ENCODE data around the gene SYNGR3.
A peak's percentile ranks its signal among the peaks of the same experiment; 100 is the strongest.
"Not testable (repeated sequence)": the region's sequence is repeated elsewhere in the genome, so short reads cannot be mapped to it uniquely, and the experiment has no call there.

The SYNGR3 gene

GRCh38 chr16:1959269-1960039 is 30.3 kb upstream of the SYNGR3 start, which contains the start of gene NDUFB10:
NDUFB10 (plus strand) TSS chr16:1959538; CDS start chr16:1959625, 87 bp downstream.
- peak; percentile 86 for DNase-seq (ENCODE audit: low spot score)

GRCh38 chr16:1960665-1961630 is 28.8 kb upstream of the SYNGR3 start:
- DNase-seq (ENCODE audit: low spot score), result no peak

GRCh38 chr16:1961651-1962067 is 28.1 kb upstream of the SYNGR3 start:
- DNase-seq (ENCODE audit: low spot score), result no peak

- DNase-seq (ENCODE audit: low spot score), result not testable (repeated sequence)
Observed at GRCh38 chr16:1962161-1963153, 27.3 kb upstream of the SYNGR3 start.

GRCh38 chr16:1963806-1964505 is 25.8 kb upstream of the SYNGR3 start:
- DNase-seq (ENCODE audit: low spot score), result peak; percentile 43

- peak; percentile 98 for DNase-seq (ENCODE audit: low spot score)
Observed at GRCh38 chr16:1964506-1965395, 25.0 kb upstream of the SYNGR3 start, which contains the start of gene RPS2. RPS2 (minus strand) TSS chr16:1964826; CDS start chr16:1964625, 201 bp downstream.

GRCh38 chr16:1965396-1966001 is 24.3 kb upstream of the SYNGR3 start:
- DNase-seq (ENCODE audit: low spot score), result no peak

- no peak for DNase-seq (ENCODE audit: low spot score)
Observed at GRCh38 chr16:1966460-1966859, 23.3 kb upstream of the SYNGR3 start, which contains the start of gene RNF151. RNF151 (plus strand) TSS chr16:1966856; CDS start chr16:1966882, 26 bp downstream.

GRCh38 chr16:1968146-1968953 is 21.4 kb upstream of the SYNGR3 start:
- DNase-seq (ENCODE audit: low spot score), result peak; percentile 67

GRCh38 chr16:1971796-1972489 is 17.8 kb upstream of the SYNGR3 start, which contains the start of gene TBL3:
TBL3 (plus strand) TSS chr16:1972053; CDS start chr16:1972165, 112 bp downstream.
- peak; percentile 93 for DNase-seq (ENCODE audit: low spot score)

- DNase-seq (ENCODE audit: low spot score), result no peak
Observed at GRCh38 chr16:1972490-1972877, 17.3 kb upstream of the SYNGR3 start.

GRCh38 chr16:1973461-1974156 is 16.2 kb upstream of the SYNGR3 start:
- no peak for DNase-seq (ENCODE audit: low spot score)

GRCh38 chr16:1974157-1975070 is 15.4 kb upstream of the SYNGR3 start:
- DNase-seq (ENCODE audit: low spot score), result no peak

GRCh38 chr16:1975432-1976215 is 14.1 kb upstream of the SYNGR3 start:
- DNase-seq (ENCODE audit: low spot score), result no peak

- DNase-seq (ENCODE audit: low spot score), result no peak
Observed at GRCh38 chr16:1976216-1976520, 13.6 kb upstream of the SYNGR3 start.

All from putamen (tissue), 1 donor.